ENCODE measurements around the gene C2orf42. TPM values are rescaled to one million over a fixed set of nuclear protein-coding genes. Genes with fewer than 3 reads are reported as not detected.

The C2orf42 gene
- total and polyA plus RNA-seq, 4 donors: 8.0 to 17.9 (median 10.2) TPM

- 72 to 73% methylated on average over 2 of the region's 2 CpGs for WGBS, 2 donors
- Histone ChIP-seq H3K4me3 (ENCODE audit: low read length in 2 of 2) (no peak overlapping the region), H3K4me1 (ENCODE audit: control insufficient read depth in 1 of 2, insufficient read depth in 2 of 2, low read length in 2 of 2) (no peaks in the 10 kb centered on the region), H3K27ac (ENCODE audit: low read depth in 1 of 2, low read length in 2 of 2) (no peak overlapping the region), H3K9me3 (ENCODE audit: control insufficient read depth, low read length) (no peaks in the 10 kb centered on the region), H3K27me3 (ENCODE audit: control insufficient read depth in 1 of 2, insufficient read depth in 2 of 2, low read length in 1 of 2) (no peaks in the 10 kb centered on the region), H3K36me3 (ENCODE audit: control insufficient read depth in 1 of 2, insufficient read depth in 2 of 2, low read length in 1 of 2) (peaks cover 0 to 2% of the 10 kb centered on the region in 2 donors)
- DNase-seq: no peak
- no peak for ATAC-seq (ENCODE audit: low FRiP score)
- intact Hi-C loops (cut with DNase I): no loop called here
Observed at GRCh38 chr2:70211595-70211994, 20.8 kb upstream of the C2orf42 start.

DNA sequence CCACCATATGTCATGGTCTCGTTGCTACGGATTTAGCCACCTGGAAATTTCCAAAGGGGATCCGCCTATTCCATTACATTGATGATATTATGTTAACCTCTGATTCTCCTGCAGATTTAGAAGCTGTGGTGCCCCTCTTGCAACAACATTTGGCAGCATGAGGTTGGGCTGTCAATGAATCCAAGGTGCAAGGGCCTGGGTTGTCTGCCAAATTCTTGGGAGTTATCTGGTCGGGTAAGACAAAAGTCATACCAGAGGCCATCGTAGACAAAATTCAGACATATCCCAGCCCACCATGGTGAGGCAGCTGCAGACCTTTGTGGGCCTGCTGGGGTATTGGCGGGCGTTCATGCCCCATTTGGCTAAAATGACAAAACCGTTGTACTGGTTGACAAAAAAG lies 13.6 kb upstream of the C2orf42 start:
- Histone ChIP-seq H3K4me3 (ENCODE audit: low read length in 2 of 2) (no peak overlapping the region), H3K36me3 (ENCODE audit: control insufficient read depth in 1 of 2, insufficient read depth in 2 of 2, low read length in 1 of 2) (no peaks in the 10 kb centered on the region), H3K4me1 (ENCODE audit: control insufficient read depth in 1 of 2, insufficient read depth in 2 of 2, low read length in 2 of 2) (no peaks in the 10 kb centered on the region), H3K27me3 (ENCODE audit: control insufficient read depth in 1 of 2, insufficient read depth in 2 of 2, low read length in 1 of 2) (no peaks in the 10 kb centered on the region), H3K9me3 (ENCODE audit: control insufficient read depth, low read length) (no peaks in the 10 kb centered on the region), H3K27ac (ENCODE audit: low read depth in 1 of 2, low read length in 2 of 2) (no peak overlapping the region)
- intact Hi-C loops (cut with DNase I): no loop called here
- DNase-seq: no peak
- WGBS, 2 donors: 84% methylated on average over 8 of the region's 8 CpGs
- no peak for ATAC-seq (ENCODE audit: low FRiP score)

GRCh38 chr2:70203086-70203485 lies 12.3 kb upstream of the C2orf42 start:
- ATAC-seq (ENCODE audit: low FRiP score) (no peak), DNase-seq (no peak)
- no peak overlapping the region for H3K27ac ChIP-seq (ENCODE audit: low read depth in 1 of 2, low read length in 2 of 2)
- no peaks in the 10 kb centered on the region for H3K36me3 ChIP-seq (ENCODE audit: control insufficient read depth in 1 of 2, insufficient read depth in 2 of 2, low read length in 1 of 2)
- H3K4me3 ChIP-seq (ENCODE audit: low read length in 2 of 2): no peak overlapping the region
- no peaks in the 10 kb centered on the region for H3K27me3 ChIP-seq (ENCODE audit: control insufficient read depth in 1 of 2, insufficient read depth in 2 of 2, low read length in 1 of 2)
- intact Hi-C loops (cut with DNase I): no loop called here
- 76 to 82% methylated on average over 5 of the region's 5 CpGs for WGBS, 2 donors
- no peaks in the 10 kb centered on the region for H3K9me3 ChIP-seq (ENCODE audit: control insufficient read depth, low read length)
- no peaks in the 10 kb centered on the region for H3K4me1 ChIP-seq (ENCODE audit: control insufficient read depth in 1 of 2, insufficient read depth in 2 of 2, low read length in 2 of 2)

DNA sequence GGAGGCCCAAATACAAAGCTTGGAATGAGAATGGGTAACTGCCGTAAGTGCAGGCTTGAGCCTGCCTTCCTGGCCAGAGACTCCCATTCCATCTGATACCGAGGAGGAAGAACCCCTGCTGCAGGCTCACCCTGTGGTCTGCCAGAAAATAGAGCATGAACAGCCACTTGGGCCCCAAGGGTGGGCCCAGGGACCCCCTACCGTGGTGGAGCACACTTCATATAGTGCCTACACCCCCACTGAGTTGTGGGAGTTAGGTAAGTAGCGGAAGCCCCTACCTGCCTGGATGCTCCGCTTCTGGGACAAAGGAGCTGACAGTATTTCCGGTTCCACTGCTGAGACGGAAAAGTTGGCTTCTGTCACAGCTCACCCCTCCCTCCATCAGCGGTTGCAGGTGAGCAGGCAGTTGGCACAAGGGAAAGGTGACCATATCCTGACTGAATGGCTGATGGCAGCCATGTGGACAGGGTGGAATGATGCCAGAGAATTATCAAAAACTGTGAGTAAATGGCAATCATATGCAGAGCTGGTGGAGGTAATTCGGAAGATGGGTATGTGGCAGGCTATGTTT lies 11.5 kb upstream of the C2orf42 start:
- no peak for ATAC-seq (ENCODE audit: low FRiP score)

GRCh38 chr2:70201831-70202230 lies 11.0 kb upstream of the C2orf42 start:
- Histone ChIP-seq H3K27ac (ENCODE audit: low read depth in 1 of 2, low read length in 2 of 2) (no peak overlapping the region), H3K4me1 (ENCODE audit: control insufficient read depth in 1 of 2, insufficient read depth in 2 of 2, low read length in 2 of 2) (no peaks in the 10 kb centered on the region), H3K4me3 (ENCODE audit: low read length in 2 of 2) (no peak overlapping the region), H3K36me3 (ENCODE audit: control insufficient read depth in 1 of 2, insufficient read depth in 2 of 2, low read length in 1 of 2) (no peaks in the 10 kb centered on the region), H3K27me3 (ENCODE audit: control insufficient read depth in 1 of 2, insufficient read depth in 2 of 2, low read length in 1 of 2) (no peaks in the 10 kb centered on the region), H3K9me3 (ENCODE audit: control insufficient read depth, low read length) (no peaks in the 10 kb centered on the region)
- WGBS, 2 donors: 90 to 95% methylated on average over 6 of the region's 6 CpGs
- no peak for ATAC-seq (ENCODE audit: low FRiP score)
- intact Hi-C loops (cut with DNase I): no loop called here
- DNase-seq: no peak

More for the DNA sequence above, 11.5 kb upstream of the C2orf42 start:
- no peak overlapping the region for H3K4me3 ChIP-seq (ENCODE audit: low read length in 2 of 2)
- H3K36me3 ChIP-seq (ENCODE audit: control insufficient read depth in 1 of 2, insufficient read depth in 2 of 2, low read length in 1 of 2): no peaks in the 10 kb centered on the region
- H3K27me3 ChIP-seq (ENCODE audit: control insufficient read depth in 1 of 2, insufficient read depth in 2 of 2, low read length in 1 of 2): no peaks in the 10 kb centered on the region
- intact Hi-C loops (cut with DNase I): no loop called here
- no peak overlapping the region for H3K27ac ChIP-seq (ENCODE audit: low read depth in 1 of 2, low read length in 2 of 2)
- H3K9me3 ChIP-seq (ENCODE audit: control insufficient read depth, low read length): no peaks in the 10 kb centered on the region
- DNase-seq: no peak
- WGBS, 2 donors: 76 to 77% methylated on average over 9 of the region's 9 CpGs
- H3K4me1 ChIP-seq (ENCODE audit: control insufficient read depth in 1 of 2, insufficient read depth in 2 of 2, low read length in 2 of 2): no peaks in the 10 kb centered on the region

DNA sequence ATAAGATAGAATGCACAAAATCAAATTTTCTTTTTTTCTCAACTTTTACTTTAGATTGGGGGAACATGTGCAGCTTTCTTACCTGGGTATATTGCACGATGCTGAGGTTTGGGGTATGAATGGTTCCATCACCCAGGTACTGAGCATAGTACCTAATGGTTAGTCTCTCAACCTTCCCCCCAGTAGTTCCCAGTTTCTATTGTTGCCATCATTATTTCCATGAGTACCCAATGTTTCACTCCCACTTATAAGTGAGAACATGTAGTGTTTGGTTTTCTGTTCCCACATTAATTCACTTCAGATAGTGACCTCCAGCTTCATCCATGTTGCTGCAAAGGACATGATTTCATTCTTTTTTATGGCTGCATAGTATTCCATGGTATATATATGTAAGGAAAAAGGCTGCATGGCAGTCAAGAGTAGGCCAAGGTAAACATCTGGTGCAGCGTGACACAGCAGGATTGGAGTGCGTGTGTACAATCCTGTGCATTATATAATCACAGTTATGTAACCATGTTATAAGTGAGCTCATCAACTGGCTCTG lies 10.5 kb upstream of the C2orf42 start:
- Histone ChIP-seq H3K36me3 (ENCODE audit: control insufficient read depth in 1 of 2, insufficient read depth in 2 of 2, low read length in 1 of 2) (no peaks in the 10 kb centered on the region), H3K27ac (ENCODE audit: low read depth in 1 of 2, low read length in 2 of 2) (no peak overlapping the region), H3K4me3 (ENCODE audit: low read length in 2 of 2) (no peak overlapping the region), H3K4me1 (ENCODE audit: control insufficient read depth in 1 of 2, insufficient read depth in 2 of 2, low read length in 2 of 2) (no peaks in the 10 kb centered on the region), H3K9me3 (ENCODE audit: control insufficient read depth, low read length) (no peaks in the 10 kb centered on the region), H3K27me3 (ENCODE audit: control insufficient read depth in 1 of 2, insufficient read depth in 2 of 2, low read length in 1 of 2) (no peaks in the 10 kb centered on the region)
- WGBS, 2 donors: 83 to 91% methylated on average over 3 of the region's 3 CpGs
- intact Hi-C loops (cut with DNase I): no loop called here
- DNase-seq (no peak), ATAC-seq (ENCODE audit: low FRiP score) (no peak)

DNA sequence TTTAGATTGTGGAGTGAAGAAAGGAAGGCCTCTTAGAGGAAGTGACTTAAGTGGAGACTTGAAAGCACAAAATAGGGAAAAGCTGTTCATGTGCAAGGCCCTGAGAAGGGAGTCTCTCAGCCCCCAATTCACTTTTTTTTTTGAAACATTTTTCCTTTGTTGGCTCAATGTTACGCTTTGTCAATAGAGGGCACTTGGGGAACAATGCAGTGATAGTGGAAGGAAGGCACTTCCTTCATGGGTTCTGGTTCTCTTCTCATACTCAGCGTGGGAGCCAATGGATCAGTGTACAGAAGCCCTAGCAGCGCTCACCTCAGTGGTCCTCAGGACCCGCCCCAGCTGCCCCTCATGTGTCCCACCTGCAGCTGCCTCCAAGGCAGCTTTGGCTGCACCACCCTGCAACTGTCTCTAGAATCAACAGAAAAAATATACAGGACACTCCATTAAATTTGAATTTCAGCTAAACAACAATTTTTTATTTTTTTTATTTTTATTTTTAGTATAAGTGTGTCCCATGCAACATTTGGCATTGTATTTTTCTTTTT lies 8.6 kb upstream of the C2orf42 start:
- Histone ChIP-seq H3K4me3 (ENCODE audit: low read length in 2 of 2) (no peak overlapping the region), H3K4me1 (ENCODE audit: control insufficient read depth in 1 of 2, insufficient read depth in 2 of 2, low read length in 2 of 2) (no peaks in the 10 kb centered on the region), H3K9me3 (ENCODE audit: control insufficient read depth, low read length) (no peaks in the 10 kb centered on the region), H3K36me3 (ENCODE audit: control insufficient read depth in 1 of 2, insufficient read depth in 2 of 2, low read length in 1 of 2) (no peaks in the 10 kb centered on the region), H3K27ac (ENCODE audit: low read depth in 1 of 2, low read length in 2 of 2) (no peak overlapping the region), H3K27me3 (ENCODE audit: control insufficient read depth in 1 of 2, insufficient read depth in 2 of 2, low read length in 1 of 2) (no peaks in the 10 kb centered on the region)
- 80 to 84% methylated on average over 4 of the region's 4 CpGs for WGBS, 2 donors
- intact Hi-C loops (cut with DNase I): loop anchor here in 1 of 2 donors (10.0 kb wide), 1 partner anchor 85 kb away; no protein-coding TSS in a partner anchor
- ATAC-seq (ENCODE audit: low FRiP score) (no peak), DNase-seq (no peak)

GRCh38 chr2:70192516-70192915 lies 1.7 kb upstream of the C2orf42 start:
- Histone ChIP-seq H3K4me3 (ENCODE audit: low read length in 2 of 2) (no peak overlapping the region), H3K27me3 (ENCODE audit: control insufficient read depth in 1 of 2, insufficient read depth in 2 of 2, low read length in 1 of 2) (no peaks in the 10 kb centered on the region), H3K27ac (ENCODE audit: low read depth in 1 of 2, low read length in 2 of 2) (no peak overlapping the region), H3K36me3 (ENCODE audit: control insufficient read depth in 1 of 2, insufficient read depth in 2 of 2, low read length in 1 of 2) (no peaks in the 10 kb centered on the region), H3K4me1 (ENCODE audit: control insufficient read depth in 1 of 2, insufficient read depth in 2 of 2, low read length in 2 of 2) (no peaks in the 10 kb centered on the region), H3K9me3 (ENCODE audit: control insufficient read depth, low read length) (no peaks in the 10 kb centered on the region)
- ATAC-seq (ENCODE audit: low FRiP score) (no peak), DNase-seq (no peak)
- intact Hi-C loops (cut with DNase I): loop anchor here in 1 of 2 donors (10.0 kb wide), 1 partner anchor 92 kb away; no protein-coding TSS in a partner anchor
- 85 to 88% methylated on average over 5 of the region's 5 CpGs for WGBS, 2 donors

GRCh38 chr2:70191244-70191735 lies 471 bp upstream of the C2orf42 start:
- no peak for ATAC-seq (ENCODE audit: low FRiP score)
- Histone ChIP-seq H3K27me3 (ENCODE audit: control insufficient read depth in 1 of 2, insufficient read depth in 2 of 2, low read length in 1 of 2) (no peaks in the 10 kb centered on the region), H3K9me3 (ENCODE audit: control insufficient read depth, low read length) (no peaks in the 10 kb centered on the region), H3K4me1 (ENCODE audit: control insufficient read depth in 1 of 2, insufficient read depth in 2 of 2, low read length in 2 of 2) (no peaks in the 10 kb centered on the region), H3K27ac (ENCODE audit: low read depth in 1 of 2, low read length in 2 of 2) (peak overlapping the region in 1 of 2 donors; percentile 79), H3K4me3 (ENCODE audit: low read length in 2 of 2) (no peak overlapping the region), H3K36me3 (ENCODE audit: control insufficient read depth in 1 of 2, insufficient read depth in 2 of 2, low read length in 1 of 2) (no peaks in the 10 kb centered on the region)
- 67 to 68% methylated on average over 13 of the region's 13 CpGs for WGBS, 2 donors
- intact Hi-C loops (cut with DNase I): loop anchor here (2.0 to 10.0 kb wide), 2 partner anchors 58 to 94 kb away; partner anchors contain the start of gene TIA1 (in 1 of the 2)
- no peak for DNase-seq
